Measurements from ENCODE around the gene PIM3.

PIM3 gene

DNA sequence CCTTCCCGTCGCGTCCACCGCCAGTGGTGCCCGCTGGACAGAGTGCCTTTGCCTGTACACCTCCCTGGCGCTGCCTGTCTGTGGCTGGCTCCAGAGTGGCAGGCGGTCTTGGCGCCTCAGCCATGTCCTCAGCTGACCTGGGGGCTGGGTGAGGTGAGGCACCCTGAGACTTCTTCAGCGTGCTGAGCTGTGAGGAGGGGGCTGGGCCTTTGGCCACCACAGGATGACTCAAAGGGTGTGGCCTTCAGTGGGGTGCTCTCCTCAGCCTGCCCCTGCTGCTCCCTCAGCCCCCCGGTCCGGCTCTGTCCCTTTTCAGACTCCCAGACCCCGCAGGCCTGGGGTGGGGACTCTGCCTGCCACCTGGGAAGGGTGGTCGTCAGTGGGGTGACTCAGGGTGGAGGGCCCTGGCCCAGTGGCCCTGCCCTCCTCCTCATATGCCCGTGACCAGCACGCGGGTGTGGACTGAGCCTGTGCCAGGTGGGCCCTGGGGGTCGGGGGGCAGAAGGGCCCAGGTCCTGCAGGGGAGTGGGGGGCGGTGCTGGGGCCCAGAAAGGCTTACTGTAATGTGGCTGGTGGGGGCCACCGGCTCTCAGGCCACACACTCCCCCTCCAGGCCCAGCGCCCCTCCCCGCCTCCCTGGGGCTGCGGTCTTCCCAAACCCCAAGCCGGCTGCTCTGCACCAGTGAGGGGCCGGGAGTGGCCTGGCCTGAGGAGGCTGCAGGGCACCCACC, 26.2 kb upstream of the PIM3 start:
- H3K36me3 ChIP-seq: no peaks in the 10 kb centered on the region
- TF ChIP-seq, protein P1, sequence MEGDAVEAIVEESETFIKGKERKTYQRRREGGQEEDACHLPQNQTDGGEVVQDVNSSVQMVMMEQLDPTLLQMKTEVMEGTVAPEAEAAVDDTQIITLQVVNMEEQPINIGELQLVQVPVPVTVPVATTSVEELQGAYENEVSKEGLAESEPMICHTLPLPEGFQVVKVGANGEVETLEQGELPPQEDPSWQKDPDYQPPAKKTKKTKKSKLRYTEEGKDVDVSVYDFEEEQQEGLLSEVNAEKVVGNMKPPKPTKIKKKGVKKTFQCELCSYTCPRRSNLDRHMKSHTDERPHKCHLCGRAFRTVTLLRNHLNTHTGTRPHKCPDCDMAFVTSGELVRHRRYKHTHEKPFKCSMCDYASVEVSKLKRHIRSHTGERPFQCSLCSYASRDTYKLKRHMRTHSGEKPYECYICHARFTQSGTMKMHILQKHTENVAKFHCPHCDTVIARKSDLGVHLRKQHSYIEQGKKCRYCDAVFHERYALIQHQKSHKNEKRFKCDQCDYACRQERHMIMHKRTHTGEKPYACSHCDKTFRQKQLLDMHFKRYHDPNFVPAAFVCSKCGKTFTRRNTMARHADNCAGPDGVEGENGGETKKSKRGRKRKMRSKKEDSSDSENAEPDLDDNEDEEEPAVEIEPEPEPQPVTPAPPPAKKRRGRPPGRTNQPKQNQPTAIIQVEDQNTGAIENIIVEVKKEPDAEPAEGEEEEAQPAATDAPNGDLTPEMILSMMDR (IDR thresholded peaks at IDR 0.05): no peak
- H3K4me1 ChIP-seq (ENCODE audit: control insufficient read depth in 1 of 2, insufficient read depth in 1 of 2, low read depth in 1 of 2, low read length in 1 of 2): peaks cover 62 to 63% of the 10 kb centered on the region in 2 experiments
- H3K27ac ChIP-seq: peak overlapping the region; percentile 98
- H3K9me3 ChIP-seq: no peaks in the 10 kb centered on the region
- peak overlapping the region; percentile 76 to 96 for H3K4me3 ChIP-seq (ENCODE audit: low read depth in 1 of 2, low read length in 1 of 2)
- peaks cover 7% of the 10 kb centered on the region for H3K27me3 ChIP-seq

DNA sequence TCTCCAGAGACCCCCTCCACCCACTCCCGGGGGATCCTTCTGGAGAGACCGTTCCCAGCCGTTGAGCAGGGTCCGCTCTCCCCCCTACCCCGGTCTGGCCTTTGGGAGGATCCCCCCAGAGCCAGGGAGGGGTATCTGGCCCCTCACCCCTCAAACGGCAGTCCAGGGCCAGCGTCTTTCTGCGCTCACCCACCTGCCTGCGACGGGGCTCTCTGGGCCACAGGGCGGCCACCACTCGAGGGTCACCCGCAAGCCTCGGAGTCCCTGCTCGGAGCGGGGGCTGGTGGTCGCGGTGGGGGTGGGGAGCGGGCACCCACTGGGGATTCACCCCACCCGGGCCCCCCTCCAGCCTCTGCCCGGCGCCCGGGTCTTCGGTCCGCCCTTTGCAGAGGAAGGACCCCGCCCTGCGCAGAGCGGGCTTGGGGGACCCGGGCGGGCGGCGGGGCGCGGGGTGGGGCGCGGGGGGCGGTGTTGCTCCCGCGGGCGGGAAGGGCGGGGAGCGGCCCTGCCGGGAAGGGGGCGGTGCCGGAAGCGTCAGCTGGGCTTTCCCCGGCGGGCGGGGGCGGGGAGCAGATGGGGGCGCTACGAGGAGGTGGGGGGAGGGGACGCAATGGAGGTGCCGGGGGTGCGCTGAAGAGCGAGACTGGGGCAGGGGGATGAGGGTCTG, 25.5 kb upstream of the PIM3 start:
- Histone ChIP-seq H3K27ac (peak overlapping the region; percentile 98), H3K9me3 (no peaks in the 10 kb centered on the region), H3K36me3 (no peaks in the 10 kb centered on the region), H3K4me3 (ENCODE audit: low read depth in 1 of 2, low read length in 1 of 2) (peak overlapping the region; percentile 76 to 96), H3K27me3 (peaks cover 7% of the 10 kb centered on the region), H3K4me1 (ENCODE audit: control insufficient read depth in 1 of 2, insufficient read depth in 1 of 2, low read depth in 1 of 2, low read length in 1 of 2) (peaks cover 56 to 57% of the 10 kb centered on the region in 2 experiments)
- TF ChIP-seq, protein P1 (IDR thresholded peaks at IDR 0.05): no peak

DNA sequence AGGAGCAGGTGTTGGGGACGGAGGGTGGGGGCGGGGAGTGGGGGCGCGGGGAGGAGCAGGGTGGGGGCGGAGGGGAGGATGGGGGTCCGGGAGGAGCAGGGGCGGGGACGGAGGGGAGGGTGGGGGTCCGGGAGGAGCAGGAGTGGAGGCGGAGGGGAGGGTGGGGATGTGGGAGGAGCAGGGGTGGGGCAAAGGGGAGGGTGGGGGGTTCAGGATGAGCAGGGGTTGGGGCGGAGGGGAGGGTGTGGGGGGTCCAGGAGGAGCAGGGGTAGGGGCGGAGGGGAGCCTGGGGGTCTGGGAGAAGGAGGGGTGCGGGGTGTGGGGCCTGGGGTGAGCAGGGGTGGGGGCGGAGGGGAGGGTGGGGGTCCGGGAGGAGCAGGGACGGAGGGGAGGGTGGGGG, 25.0 kb upstream of the PIM3 start:
- peaks cover 7% of the 10 kb centered on the region for H3K27me3 ChIP-seq
- H3K4me3 ChIP-seq (ENCODE audit: low read depth in 1 of 2, low read length in 1 of 2): peak overlapping the region in 1 of 2 experiments; percentile 76
- H3K27ac ChIP-seq: peak overlapping the region; percentile 98
- no peaks in the 10 kb centered on the region for H3K9me3 ChIP-seq
- peaks cover 51 to 52% of the 10 kb centered on the region in 2 experiments for H3K4me1 ChIP-seq (ENCODE audit: control insufficient read depth in 1 of 2, insufficient read depth in 1 of 2, low read depth in 1 of 2, low read length in 1 of 2)
- H3K36me3 ChIP-seq: no peaks in the 10 kb centered on the region
- TF ChIP-seq, protein P1 (IDR thresholded peaks at IDR 0.05): no peak

DNA sequence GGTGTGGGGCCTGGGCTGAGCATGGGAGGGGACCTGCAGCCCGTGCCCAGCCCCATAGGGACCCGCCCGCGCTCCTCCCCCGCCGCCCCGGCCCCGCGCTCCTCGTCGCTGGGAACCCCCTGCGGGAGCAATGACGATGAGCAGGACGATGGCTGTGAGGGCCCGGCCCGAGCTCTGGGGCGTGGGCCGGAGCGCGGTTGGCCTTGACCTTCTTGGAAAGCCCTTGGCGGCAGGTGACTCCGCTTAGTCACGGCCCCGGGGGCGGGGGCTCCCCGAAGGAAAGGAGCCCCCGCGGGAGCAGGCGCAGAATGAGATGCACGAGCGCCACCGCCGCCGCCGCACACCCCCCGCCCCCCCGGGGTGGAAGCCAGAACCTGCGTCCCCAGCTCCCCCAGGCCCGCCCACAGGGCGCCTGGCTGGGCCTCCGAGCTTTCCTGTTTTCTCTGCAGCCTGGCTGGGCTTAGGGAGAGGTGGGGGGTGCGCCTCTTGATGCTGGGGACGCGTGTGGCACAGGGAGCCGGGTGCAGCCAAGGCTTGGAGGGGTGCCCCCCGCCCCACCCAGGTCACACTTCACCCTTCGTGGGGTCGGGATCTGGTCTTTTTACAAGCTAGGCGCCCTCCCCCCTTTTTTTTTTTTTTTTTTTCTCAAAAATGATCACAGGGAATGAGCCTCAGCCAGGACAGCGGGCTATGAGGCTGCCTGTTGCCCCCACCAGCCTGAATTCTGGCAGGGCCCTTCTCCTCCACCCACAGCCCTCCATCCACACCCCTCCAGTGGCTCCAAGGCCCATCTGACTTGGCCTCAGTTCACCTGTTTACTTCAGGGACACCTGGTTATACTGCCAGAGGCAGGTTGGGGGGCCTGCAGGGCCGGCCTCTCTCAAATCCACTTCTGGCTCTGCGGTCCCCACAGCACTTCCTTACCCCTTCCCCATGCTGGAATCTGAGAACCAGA, 24.3 kb upstream of the PIM3 start:
- Histone ChIP-seq H3K27me3 (peaks cover 7% of the 10 kb centered on the region), H3K36me3 (no peaks in the 10 kb centered on the region), H3K4me3 (ENCODE audit: low read depth in 1 of 2, low read length in 1 of 2) (peak overlapping the region; percentile 67 to 76), H3K4me1 (ENCODE audit: control insufficient read depth in 1 of 2, insufficient read depth in 1 of 2, low read depth in 1 of 2, low read length in 1 of 2) (peaks cover 43 to 44% of the 10 kb centered on the region in 2 experiments), H3K27ac (peak overlapping the region; percentile 98), H3K9me3 (no peaks in the 10 kb centered on the region)
- TF ChIP-seq, protein P1 (IDR thresholded peaks at IDR 0.05): peak; percentile 56

All from neutrophil (primary cell).